ENCODE measurements around the gene TP73. TPM values are rescaled to one million over a fixed set of nuclear protein-coding genes. Genes with fewer than 3 reads are reported as not detected.

The TP73 gene
- total RNA-seq, 1 donor from 2014 or later, result 13.0 TPM

DNA sequence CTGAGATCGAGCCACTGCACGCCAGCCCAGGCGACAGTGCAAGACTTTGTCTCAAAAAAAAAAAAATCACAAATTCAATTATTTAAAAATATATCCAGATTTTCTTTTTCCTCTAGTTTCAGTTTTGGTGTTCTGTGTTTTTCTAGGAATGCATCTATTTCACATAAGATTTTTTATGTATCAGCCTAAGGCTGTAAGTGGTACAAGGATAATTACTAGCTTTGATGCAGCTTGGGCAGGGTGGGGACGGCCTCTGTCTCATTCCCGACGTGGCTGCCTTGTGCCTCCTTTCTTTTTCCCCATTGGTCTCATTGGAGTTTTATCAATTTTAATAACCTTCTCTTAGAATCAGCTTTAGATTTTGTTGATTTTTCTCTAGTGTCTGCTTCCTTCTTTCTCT, 106.8 kb downstream of the TP73 start:
- TF ChIP-seq, protein P1, sequence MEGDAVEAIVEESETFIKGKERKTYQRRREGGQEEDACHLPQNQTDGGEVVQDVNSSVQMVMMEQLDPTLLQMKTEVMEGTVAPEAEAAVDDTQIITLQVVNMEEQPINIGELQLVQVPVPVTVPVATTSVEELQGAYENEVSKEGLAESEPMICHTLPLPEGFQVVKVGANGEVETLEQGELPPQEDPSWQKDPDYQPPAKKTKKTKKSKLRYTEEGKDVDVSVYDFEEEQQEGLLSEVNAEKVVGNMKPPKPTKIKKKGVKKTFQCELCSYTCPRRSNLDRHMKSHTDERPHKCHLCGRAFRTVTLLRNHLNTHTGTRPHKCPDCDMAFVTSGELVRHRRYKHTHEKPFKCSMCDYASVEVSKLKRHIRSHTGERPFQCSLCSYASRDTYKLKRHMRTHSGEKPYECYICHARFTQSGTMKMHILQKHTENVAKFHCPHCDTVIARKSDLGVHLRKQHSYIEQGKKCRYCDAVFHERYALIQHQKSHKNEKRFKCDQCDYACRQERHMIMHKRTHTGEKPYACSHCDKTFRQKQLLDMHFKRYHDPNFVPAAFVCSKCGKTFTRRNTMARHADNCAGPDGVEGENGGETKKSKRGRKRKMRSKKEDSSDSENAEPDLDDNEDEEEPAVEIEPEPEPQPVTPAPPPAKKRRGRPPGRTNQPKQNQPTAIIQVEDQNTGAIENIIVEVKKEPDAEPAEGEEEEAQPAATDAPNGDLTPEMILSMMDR (IDR thresholded peaks at IDR 0.05; ENCODE audit: partially characterized antibody, unreplicated experiment), result no peak
- H3K4me3 Mint-ChIP-seq (ENCODE audit: unreplicated experiment), result no peak overlapping the region
- H3K36me3 Mint-ChIP-seq (ENCODE audit: unreplicated experiment), result peaks cover 10% of the 10 kb centered on the region
- H3K4me1 Mint-ChIP-seq (ENCODE audit: low read depth, unreplicated experiment), result peaks cover under 1% of the 10 kb centered on the region
- H3K9me3 Mint-ChIP-seq (ENCODE audit: unreplicated experiment), result peaks cover 11% of the 10 kb centered on the region
- H3K27me3 Mint-ChIP-seq (ENCODE audit: unreplicated experiment), result peaks cover 14% of the 10 kb centered on the region
- H3K27ac Mint-ChIP-seq (ENCODE audit: unreplicated experiment), result no peak overlapping the region
- no peak for DNase-seq

DNA sequence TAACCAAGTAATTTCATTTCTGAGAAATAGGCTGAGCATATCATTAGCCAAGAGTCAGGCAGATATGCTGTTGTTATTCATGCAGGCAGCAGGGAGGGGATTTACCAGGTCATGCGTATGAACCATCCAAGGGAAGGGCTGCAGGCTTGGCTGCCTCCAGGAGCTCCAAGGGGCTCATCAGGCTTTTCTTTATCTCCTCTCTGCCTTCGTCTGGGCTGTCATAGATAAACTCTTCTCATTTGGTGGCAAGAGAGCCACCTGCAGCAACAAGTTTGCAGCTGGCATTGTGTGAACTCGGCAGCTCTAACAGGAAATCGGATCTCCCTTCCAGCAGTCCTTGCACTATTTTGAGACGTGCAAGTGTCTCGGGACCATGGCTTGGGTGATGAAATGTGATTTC, 107.5 kb downstream of the TP73 start:
- Mint-ChIP-seq H3K36me3 (ENCODE audit: unreplicated experiment) (peaks cover 10% of the 10 kb centered on the region), H3K9me3 (ENCODE audit: unreplicated experiment) (peaks cover 14% of the 10 kb centered on the region), H3K4me3 (ENCODE audit: unreplicated experiment) (no peak overlapping the region), H3K4me1 (ENCODE audit: low read depth, unreplicated experiment) (peaks cover 5% of the 10 kb centered on the region), H3K27ac (ENCODE audit: unreplicated experiment) (no peak overlapping the region), H3K27me3 (ENCODE audit: unreplicated experiment) (peaks cover 16% of the 10 kb centered on the region)
- DNase-seq, result no peak
- TF ChIP-seq, protein P1 (IDR thresholded peaks at IDR 0.05; ENCODE audit: partially characterized antibody, unreplicated experiment), result no peak

DNA sequence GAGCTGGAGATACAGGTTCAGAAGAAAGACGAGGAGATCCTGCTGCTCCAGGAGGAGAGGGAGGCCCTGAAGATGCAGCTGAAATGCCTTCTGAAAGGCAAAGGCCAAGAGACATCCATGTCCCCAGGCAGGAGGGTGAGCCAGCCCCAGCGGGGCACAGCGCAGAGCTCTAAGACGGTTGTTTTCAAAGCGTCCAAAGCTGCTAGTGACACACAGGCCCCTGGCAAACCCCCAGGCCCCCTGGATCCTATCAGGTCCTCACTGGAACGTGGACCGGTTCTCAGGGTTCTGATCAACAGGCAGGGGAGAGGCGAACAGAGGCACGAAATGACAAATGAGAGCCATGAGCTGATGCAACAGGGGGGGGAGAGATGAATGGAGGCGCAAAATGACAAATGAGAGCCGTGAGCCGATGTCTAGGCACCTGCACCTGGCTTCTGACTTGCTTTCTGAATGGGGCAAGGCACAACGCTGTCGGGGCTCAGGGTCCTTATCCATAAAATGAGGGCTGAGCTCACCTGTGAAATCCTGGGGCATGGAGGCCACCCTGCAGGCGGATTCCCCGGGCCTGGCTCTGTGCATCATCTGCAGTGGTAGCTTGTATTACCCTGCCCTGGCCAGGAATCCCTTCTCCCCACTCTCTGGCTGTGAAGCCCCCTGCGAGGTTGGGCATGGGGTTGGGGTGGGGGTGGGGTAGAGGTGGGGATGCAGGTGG, 109.1 kb downstream of the TP73 start:
- DNase-seq, result no peak
- Mint-ChIP-seq H3K27ac (ENCODE audit: unreplicated experiment) (no peak overlapping the region), H3K36me3 (ENCODE audit: unreplicated experiment) (peaks cover 10% of the 10 kb centered on the region), H3K4me3 (ENCODE audit: unreplicated experiment) (no peak overlapping the region), H3K27me3 (ENCODE audit: unreplicated experiment) (peaks cover 13% of the 10 kb centered on the region), H3K9me3 (ENCODE audit: unreplicated experiment) (peaks cover 16% of the 10 kb centered on the region), H3K4me1 (ENCODE audit: low read depth, unreplicated experiment) (peaks cover 5% of the 10 kb centered on the region)
- TF ChIP-seq, protein P1 (IDR thresholded peaks at IDR 0.05; ENCODE audit: partially characterized antibody, unreplicated experiment), result no peak

GRCh38 chr1:3762151-3762872, 110.0 kb downstream of the TP73 start:
- TF ChIP-seq, protein P1 (IDR thresholded peaks at IDR 0.05; ENCODE audit: partially characterized antibody, unreplicated experiment), result no peak
- no peak for DNase-seq
- Mint-ChIP-seq H3K4me1 (ENCODE audit: low read depth, unreplicated experiment) (peaks cover 5% of the 10 kb centered on the region), H3K27ac (ENCODE audit: unreplicated experiment) (no peak overlapping the region), H3K36me3 (ENCODE audit: unreplicated experiment) (peaks cover 10% of the 10 kb centered on the region), H3K9me3 (ENCODE audit: unreplicated experiment) (peaks cover 16% of the 10 kb centered on the region), H3K4me3 (ENCODE audit: unreplicated experiment) (no peak overlapping the region), H3K27me3 (ENCODE audit: unreplicated experiment) (peaks cover 13% of the 10 kb centered on the region)

- peaks cover 13% of the 10 kb centered on the region for H3K27me3 Mint-ChIP-seq (ENCODE audit: unreplicated experiment)
- no peak overlapping the region for H3K4me3 Mint-ChIP-seq (ENCODE audit: unreplicated experiment)
- H3K27ac Mint-ChIP-seq (ENCODE audit: unreplicated experiment), result no peak overlapping the region
- DNase-seq, result no peak
- peaks cover 5% of the 10 kb centered on the region for H3K4me1 Mint-ChIP-seq (ENCODE audit: low read depth, unreplicated experiment)
- TF ChIP-seq, protein P1 (IDR thresholded peaks at IDR 0.05; ENCODE audit: partially characterized antibody, unreplicated experiment), result no peak
- peaks cover 10% of the 10 kb centered on the region for H3K36me3 Mint-ChIP-seq (ENCODE audit: unreplicated experiment)
- H3K9me3 Mint-ChIP-seq (ENCODE audit: unreplicated experiment), result peaks cover 16% of the 10 kb centered on the region
Observed at GRCh38 chr1:3762873-3763228, 110.5 kb downstream of the TP73 start.

All from glutamatergic neuron (in vitro differentiated cells).